ENCODE data around the gene LACC1.
A peak's percentile ranks its signal among the peaks of the same experiment; 100 is the strongest.

DNA sequence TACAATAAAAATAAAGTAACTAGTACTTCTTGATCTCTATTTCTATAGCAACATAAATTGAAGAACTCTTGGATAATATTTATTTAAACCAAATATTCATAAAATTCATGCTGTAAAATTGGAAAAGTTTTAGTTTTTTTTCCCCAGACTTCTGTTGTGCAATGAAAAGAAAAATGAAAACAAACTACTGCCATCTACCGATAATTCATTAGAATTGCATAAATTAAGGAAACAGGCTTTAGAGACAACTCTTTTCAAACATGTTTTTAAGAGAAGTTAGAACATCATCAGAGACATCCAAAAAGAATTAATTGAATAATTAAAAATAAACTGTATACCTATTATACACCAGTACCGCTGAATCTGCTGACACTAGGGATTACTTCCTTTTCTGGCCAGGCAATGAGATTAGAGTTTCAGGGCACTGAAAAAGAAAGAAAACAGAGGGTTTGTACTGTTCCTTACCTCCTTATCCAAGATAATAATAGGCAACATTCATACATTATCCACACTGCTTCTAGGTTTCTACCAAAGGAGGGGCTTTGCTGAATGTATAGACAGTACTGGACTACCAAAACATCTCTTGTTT is 5.1 kb upstream of the LACC1 start:
- TF ChIP-seq CTCF (IDR thresholded peaks at IDR 0.05) = peak; percentile 42 to 74 (median 62)
- no peak for TF ChIP-seq POLR2A (IDR thresholded peaks at IDR 0.05)
